BJ (cell line): ENCODE data around the gene RPS8. TPM values are rescaled to one million over a fixed set of nuclear protein-coding genes. Genes with fewer than 3 reads are reported as not detected.
"Not testable (repeated sequence)": the region's sequence is repeated elsewhere in the genome, so short reads cannot be mapped to it uniquely, and the experiment has no call there.

Experiments used
- CTCF ChIA-PET: fragments of 350-600 bp; formaldehyde crosslinking; extraction: SDS; loops from one replicate; lab custom pipeline; 2021; ENCODE audit warnings: antibody characterized with exemption, inconsistent platforms; lab: Yijun Ruan, JAX
- POLR2A ChIA-PET: fragments of 300-600 bp; sonication (Branson Sonifier 250); formaldehyde crosslinking; extraction: SDS; loops from one replicate; lab custom pipeline; 2021; ENCODE audit warnings: antibody characterized with exemption; lab: Charles Lee
- DNase-seq: peaks from one replicate; pipeline ENCODE4 v3.0.0-alpha.2; 2011; ENCODE audit warnings: low read depth
- H3K27me3 ChIP-seq: 2 replicates; pipeline ENCODE4 v1.6.0; 2011; ENCODE audit warnings: low read length; ENCODE audit not compliant: control insufficient read depth, insufficient read depth
- H3K36me3 ChIP-seq: 2 replicates; pipeline ENCODE4 v1.5.1; 2011; ENCODE audit warnings: low read length; ENCODE audit not compliant: control insufficient read depth, insufficient read depth
- H3K4me3 ChIP-seq: 2 replicates; pipeline ENCODE4 v1.5.1; 2011; ENCODE audit warnings: low read depth, mild to moderate bottlenecking, control low read depth, low read length
- CTCF ChIP-seq: IDR thresholded peaks from 2 replicates; pipeline ENCODE4 v1.5.1; 2011; ENCODE audit warnings: low read depth, mild to moderate bottlenecking, control low read depth, inconsistent platforms, low read length, moderate library complexity; ENCODE audit not compliant: insufficient read depth
- polyA plus RNA-seq: library from polyadenylated mRNA; depleted of rRNA; stranded (reverse); fragments of >200 nt; gene quantifications from 2 replicates; pipeline ENCODE4 v1.2.3, GENCODE V29; 2011

Gene RPS8
- polyA plus RNA-seq, 1 experiment = 3,306 TPM

- no peak for DNase-seq
- CTCF ChIA-PET = interaction anchor here (0.6 to 1.0 kb wide), 2 partner anchors 51 to 780 kb away, joined by 3 read pairs; no protein-coding TSS in a partner anchor
- no peak for TF ChIP-seq CTCF
- Histone ChIP-seq H3K27me3 (no peaks in the 10 kb centered on the region), H3K4me3 (no peak overlapping the region), H3K36me3 (no peaks in the 10 kb centered on the region)
- POLR2A ChIA-PET = no interaction called here
Observed at GRCh38 chr1:44735992-44736391, 39.3 kb upstream of the RPS8 start.

- not testable (repeated sequence) for H3K36me3 ChIP-seq
Observed at GRCh38 chr1:44738953-44739306, 36.4 kb upstream of the RPS8 start.

GRCh38 chr1:44739307-44740178, 35.8 kb upstream of the RPS8 start, which contains the start of gene KIF2C:
TSS of gene KIF2C (plus strand) at chr1:44739837. CDS start at chr1:44739933, 96 bp downstream.
- POLR2A ChIA-PET = interaction anchor here (0.5 kb wide), 1 partner anchor 8 kb away, joined by 4 read pairs; no protein-coding TSS in a partner anchor

More at GRCh38 chr1:44738953-44739306, 36.4 kb upstream of the RPS8 start:
- CTCF ChIA-PET, DNase-seq, H3K27me3 ChIP-seq: not testable (repeated sequence)
- POLR2A ChIA-PET = interaction anchor here (0.5 kb wide), 1 partner anchor 7 kb away, joined by 4 read pairs; no protein-coding TSS in a partner anchor
- H3K4me3 ChIP-seq = peak overlapping the region; percentile 64

GRCh38 chr1:44740179-44740617, 35.1 kb upstream of the RPS8 start:
- H3K36me3 ChIP-seq = 0 out of 2 replicates have a peak, but pooled peaks cover 2% of the 10 kb centered on the region
- POLR2A ChIA-PET = no interaction called here
- peak overlapping the region; percentile 64 for H3K4me3 ChIP-seq
- no peaks in the 10 kb centered on the region for H3K27me3 ChIP-seq
- DNase-seq = no peak
- no peak for TF ChIP-seq CTCF
- CTCF ChIA-PET = no interaction called here

More at GRCh38 chr1:44739307-44740178, 35.8 kb upstream of the RPS8 start, which contains the start of gene KIF2C:
- TF ChIP-seq CTCF = no peak
- Histone ChIP-seq H3K36me3 (0 out of 2 replicates have a peak, but pooled peaks cover 2% of the 10 kb centered on the region), H3K27me3 (no peaks in the 10 kb centered on the region), H3K4me3 (peak within 1 kb of the TSS; percentile 64)
- DNase-seq = peak; percentile 88
- CTCF ChIA-PET = no interaction called here

- DNase-seq = no peak
- TF ChIP-seq CTCF = no peak
- Histone ChIP-seq H3K4me3 (no peak overlapping the region), H3K36me3 (0 out of 2 replicates have a peak, but pooled peaks cover 2% of the 10 kb centered on the region), H3K27me3 (no peaks in the 10 kb centered on the region)
- ChIA-PET CTCF (interaction anchor here (1.0 to 1.5 kb wide), 2 partner anchors 13 to 57 kb away, joined by 3 to 8 read pairs; partner anchors contain the start of genes PLK3 and RNU5D-1), POLR2A (no interaction called here)
Observed at GRCh38 chr1:44743211-44743610, 32.1 kb upstream of the RPS8 start.
